HuH-7.5 (cell line): ENCODE measurements around the gene EML6.
"Not testable (repeated sequence)": the region's sequence is repeated elsewhere in the genome, so short reads cannot be mapped to it uniquely, and the experiment has no call there.

ENCODE experiments used
- DNase-seq: peaks from one replicate; pipeline ENCODE4 v3.0.0; 2011; ENCODE audit warnings: low spot score

Gene EML6

DNA sequence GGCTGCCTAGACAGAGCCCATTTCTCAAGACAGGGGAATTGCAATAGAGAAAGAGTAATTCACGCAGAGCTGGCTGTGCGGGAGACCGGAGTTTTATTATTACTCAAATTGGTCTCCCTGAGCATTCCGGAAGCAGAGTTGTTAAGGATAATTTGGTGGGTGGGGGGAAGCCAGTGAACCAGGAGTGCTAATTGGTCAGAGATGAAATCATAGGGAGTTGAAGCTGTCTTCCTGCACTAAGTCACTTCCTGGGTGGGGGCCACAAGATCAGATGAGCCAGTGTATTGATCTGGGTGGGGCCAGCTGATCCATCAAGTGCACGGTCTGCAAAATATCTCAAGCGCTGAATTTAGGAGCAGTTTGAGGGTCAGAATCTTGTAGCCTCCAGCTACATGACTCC is 242.0 kb downstream of the EML6 start:
- no peak for DNase-seq

- no peak for DNase-seq
These were observed 242.8 kb downstream of the EML6 start for GRCh38 chr2:54966165-54966832.

DNA sequence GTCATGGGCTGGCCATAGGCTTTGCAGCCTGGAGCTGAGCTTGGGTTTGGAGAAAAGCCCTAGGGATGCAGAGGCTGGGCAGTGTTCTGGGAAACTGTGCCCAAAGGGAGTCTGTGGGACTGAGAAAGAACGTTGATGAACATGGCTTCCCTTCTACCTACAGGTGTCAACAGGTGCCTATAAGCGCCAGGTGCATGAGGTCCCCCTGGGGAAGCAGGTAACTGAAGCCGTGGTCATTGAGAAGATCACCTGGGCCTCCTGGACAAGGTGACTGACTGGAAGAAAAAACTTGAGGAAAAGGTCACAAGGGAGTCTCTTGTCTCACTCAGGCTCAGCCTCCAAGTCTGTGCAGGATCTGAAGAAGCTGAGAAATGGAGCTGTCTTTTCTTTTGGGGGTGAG is 243.4 kb downstream of the EML6 start:
- DNase-seq: no peak

DNA sequence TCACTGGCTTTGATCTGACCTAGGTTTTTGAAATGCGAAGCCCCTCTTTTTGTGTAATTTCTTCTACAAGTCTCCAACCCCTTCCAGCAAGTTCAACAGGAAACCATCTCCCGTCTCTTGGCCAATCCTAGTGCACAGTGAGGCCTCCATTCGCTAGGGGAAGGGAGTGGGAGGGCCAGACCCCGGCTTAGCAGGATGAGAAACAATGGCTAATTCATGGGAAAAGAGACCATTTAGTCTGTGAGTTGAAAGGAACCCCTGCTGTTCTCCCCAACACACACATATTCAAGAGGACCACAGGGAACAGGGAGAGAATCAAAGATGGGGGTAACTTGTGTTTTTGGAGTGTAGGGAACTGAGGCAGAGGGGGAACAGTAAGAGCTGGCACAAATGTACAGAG is 243.8 kb downstream of the EML6 start:
- no peak for DNase-seq

GRCh38 chr2:54967759-54968365 is 244.4 kb downstream of the EML6 start:
- DNase-seq: no peak

DNA sequence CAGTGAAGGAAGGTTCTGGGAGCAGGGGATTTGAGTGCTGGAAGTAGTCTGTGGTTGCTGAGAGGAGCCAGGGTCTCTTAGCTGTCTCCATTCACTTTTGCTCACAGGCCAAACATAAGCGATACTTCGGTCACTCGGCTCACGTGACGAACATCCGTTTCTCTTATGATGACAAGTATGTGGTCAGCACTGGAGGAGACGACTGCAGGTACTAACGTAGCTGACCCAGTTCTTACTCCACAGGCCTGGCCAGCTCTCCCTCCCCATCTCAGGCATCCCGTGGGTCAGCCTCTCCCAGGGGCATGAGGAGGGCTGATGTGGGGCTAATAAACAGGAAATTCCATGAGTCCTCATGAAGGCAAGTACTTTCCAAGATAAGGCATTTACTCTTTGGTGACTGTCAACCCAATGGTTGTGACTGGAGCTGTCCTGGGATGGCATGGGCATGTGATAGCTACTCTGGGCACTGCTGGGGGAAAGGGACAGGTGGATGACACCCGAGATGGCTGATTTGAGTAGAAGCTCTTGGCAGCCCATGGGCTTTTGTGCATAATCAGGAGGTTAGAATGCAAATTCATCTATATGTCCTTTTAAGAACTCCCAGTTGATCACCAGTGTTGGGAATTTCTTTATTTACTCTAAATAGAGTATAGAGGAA is 245.2 kb downstream of the EML6 start:
- no peak for DNase-seq

GRCh38 chr2:54969295-54969939 is 246.0 kb downstream of the EML6 start:
- DNase-seq: no peak

DNA sequence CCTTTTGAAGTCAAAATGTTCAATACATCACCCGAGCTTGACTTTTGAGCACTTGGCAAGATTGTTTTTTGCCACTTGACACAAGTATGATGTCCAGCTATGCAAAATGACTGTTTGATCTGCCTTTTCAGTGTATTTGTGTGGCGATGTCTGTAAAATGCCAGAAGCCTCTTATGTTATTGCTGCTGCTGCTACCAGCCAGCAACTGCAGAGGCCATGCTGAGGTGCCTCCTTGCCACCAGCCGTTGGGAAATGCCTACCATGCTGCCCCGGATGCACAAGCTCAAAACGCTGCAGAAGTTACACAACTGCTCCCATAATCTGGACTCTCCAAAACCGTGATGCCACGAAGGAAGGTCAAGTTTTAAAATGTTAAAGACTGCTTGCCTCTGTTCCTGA is 246.5 kb downstream of the EML6 start:
- no peak for DNase-seq

- no peak for DNase-seq
These were observed 251.7 kb downstream of the EML6 start for GRCh38 chr2:54975175-54975574.

- DNase-seq: no peak
These were observed 252.4 kb downstream of the EML6 start for GRCh38 chr2:54975598-54976492.

DNA sequence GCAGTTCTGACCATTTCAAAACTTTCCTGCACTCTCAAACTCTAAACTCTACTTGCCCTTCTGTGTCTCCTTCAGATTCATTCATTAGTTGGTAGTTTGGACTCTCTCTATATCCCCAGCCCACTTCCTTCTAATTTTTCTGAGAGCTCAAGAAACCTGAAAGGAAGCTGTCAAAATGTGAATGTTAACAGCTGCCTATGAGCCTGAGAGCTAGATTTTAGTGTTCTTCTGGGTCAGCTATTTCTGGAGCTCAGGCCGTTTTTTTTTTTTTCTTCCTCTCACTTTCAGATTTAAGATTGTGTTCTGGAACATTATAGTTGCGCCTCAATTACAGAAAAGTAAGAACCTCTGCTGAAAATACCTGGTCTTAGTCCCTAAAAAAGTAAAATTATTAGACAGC is 253.7 kb downstream of the EML6 start:
- no peak for DNase-seq

- DNase-seq: no peak
These were observed 256.0 kb downstream of the EML6 start for GRCh38 chr2:54979321-54980044.

DNA sequence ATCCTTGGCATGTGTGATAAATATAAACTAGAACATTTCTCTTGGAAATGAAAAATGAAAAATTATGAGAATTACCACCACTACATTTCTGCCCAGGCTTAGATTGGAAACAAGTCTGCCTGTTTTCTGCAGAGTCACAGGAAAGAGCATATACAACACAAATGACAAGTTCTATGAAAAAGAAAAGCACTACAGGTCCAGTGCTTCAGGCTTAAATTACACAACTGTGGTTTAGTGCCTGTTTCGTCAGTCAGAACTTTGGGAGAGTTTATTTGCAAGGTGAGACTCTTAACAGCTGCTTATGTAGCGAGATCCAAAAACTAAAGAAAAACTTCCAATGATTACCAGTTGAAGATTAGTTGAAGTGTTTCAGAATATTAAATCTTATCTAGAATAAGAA is 257.9 kb downstream of the EML6 start:
- DNase-seq: no peak

DNA sequence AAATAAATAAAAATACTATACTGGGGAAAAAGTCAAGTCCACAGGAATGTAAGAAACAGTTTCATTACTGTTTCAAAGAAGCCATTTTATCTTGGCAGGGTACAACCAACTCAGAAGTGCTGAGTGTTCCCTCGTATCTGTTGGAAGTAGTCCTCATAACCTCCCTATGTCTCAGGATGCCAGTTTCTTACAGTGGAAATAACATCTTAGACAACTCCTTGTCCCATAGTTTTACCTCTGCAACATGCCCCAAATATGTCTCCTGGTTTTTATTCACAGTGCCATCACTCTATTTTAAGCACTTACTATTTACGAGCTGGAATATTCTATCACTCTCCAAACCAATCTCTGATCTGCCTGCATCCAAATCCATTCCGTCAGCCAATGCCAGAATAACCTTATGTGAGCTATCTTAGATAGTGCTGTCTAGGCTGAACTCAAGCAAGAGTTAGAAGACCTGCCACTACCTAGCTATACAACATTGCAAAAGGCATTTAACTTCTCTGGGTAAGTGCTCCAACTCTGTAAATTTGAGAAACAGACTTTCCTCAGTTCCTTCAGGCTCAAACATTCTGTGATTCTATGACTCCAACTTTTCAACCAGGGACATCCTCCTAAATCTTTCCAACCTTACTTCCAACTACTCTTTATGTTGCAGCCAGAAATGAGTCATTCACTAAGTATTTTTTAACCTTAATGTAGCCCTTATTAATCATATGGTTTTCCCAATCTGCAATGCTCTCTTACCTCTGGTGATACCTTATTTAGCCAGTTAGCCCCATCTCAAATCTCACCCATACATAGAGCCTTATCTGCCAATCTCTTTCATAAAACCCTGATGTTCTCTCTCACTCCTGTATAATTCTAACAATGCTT is 260.1 kb downstream of the EML6 start:
- DNase-seq: no peak

DNA sequence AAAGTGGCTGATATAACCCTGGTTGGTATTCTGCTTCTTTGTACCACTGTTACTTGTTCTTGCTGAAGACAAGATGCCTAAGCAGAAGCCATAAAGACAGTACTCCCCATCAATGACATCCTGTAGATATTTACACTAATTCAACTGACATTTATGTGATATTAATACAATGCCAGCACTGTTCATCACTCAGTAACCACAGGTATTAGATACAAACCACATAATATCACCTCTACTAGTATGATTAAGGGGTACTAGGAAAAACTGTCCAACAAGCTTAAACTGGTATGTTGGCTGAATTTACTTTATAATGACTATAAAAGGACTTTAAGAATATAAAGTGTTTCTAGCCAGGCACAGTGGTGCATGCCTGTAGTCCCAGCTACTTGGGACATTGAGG is 261.0 kb downstream of the EML6 start:
- DNase-seq: no peak

DNA sequence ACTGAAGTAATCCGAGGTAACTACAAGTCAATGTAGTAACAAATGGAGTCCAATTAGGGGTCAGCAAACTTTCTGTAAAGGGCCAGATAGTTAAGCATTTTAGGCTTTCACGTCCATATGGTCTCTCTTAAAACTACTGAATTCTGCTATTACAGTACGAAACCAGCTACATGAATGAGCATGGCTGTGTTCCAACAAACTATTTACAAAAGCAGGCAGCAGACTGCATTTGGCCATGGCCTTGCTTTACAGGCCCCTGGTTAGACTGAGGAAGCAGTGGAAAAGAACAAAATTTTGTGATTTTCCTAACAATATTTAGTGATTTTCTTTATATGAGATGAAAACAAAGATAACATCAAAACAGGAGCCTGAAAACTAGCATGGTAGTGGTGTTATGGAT is 262.8 kb downstream of the EML6 start:
- no peak for DNase-seq

DNA sequence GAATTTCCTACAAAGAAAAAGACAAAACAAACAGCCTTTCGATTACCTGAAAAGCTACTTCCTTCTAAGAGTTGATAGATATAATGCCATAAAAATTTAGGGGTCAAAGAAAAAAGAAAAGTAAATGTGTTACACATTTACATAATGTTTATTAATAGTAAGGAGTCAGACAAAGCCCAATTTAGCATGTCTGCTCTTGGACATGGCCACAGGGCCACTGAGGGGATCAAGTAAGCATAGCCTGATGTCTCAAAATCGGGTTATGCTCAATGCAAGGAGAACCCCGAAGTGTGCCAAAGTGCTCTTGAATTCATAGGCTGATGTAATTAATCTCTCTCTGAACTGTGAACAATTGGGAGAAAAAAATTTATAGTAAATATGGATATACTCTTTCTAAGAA is 265.1 kb downstream of the EML6 start:
- no peak for DNase-seq

DNA sequence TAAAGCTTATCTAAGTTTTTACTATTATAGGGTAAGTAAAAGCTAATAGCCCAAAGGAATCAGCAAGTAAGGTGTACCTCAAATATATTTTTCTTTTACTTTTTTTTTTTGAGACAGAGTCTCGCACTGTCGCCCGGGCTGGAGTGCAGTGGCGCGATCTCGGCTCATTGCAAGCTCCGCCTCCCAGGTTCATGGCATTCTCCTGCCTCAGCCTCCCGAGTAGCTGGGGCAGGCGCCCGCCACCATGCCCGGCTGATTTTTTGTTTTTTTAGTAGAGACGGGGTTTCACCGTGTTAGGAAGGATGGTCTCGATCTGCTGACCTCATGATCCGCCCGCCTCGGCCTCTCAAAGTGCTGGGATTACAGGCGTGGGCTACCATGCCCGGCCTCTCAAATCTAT is 267.2 kb downstream of the EML6 start:
- not testable (repeated sequence) for DNase-seq

GRCh38 chr2:54995553-54995952 is 272.1 kb downstream of the EML6 start:
- DNase-seq: no peak

GRCh38 chr2:54997826-54998225 is 274.4 kb downstream of the EML6 start:
- no peak for DNase-seq
